Transverse colon (tissue), 4 donors: ENCODE measurements around the gene SLF2. TPM values are rescaled to one million over a fixed set of nuclear protein-coding genes. Genes with fewer than 3 reads are reported as not detected.
"Not testable (repeated sequence)": the region's sequence is repeated elsewhere in the genome, so short reads cannot be mapped to it uniquely, and the experiment has no call there.

Experiments
- DNase-seq: peaks from one replicate; pipeline ENCODE4 v3.0.0-alpha.2; 2019
- H3K27ac ChIP-seq, 4 donors: fragments of 200-600 bp; sonication (generic); 2 replicates each; pipeline ENCODE4 v1.5.1; 2016 to 2018; ENCODE audit warnings: inconsistent platforms in 4 of 4
- H3K27me3 ChIP-seq: fragments of 200-600 bp; sonication (generic); 2 replicates; pipeline ENCODE4 v1.5.1; 2017; ENCODE audit warnings: inconsistent platforms
- H3K36me3 ChIP-seq, 4 donors: fragments of 200-600 bp; sonication (generic); 2 replicates each; pipeline ENCODE4 v1.5.1; 2017 to 2019; ENCODE audit warnings: inconsistent platforms in 4 of 4
- H3K4me1 ChIP-seq, 4 donors: fragments of 200-600 bp; sonication (generic); 2 replicates each; pipeline ENCODE4 v1.5.1; 2017 to 2020; ENCODE audit warnings: inconsistent platforms in 4 of 4
- H3K4me3 ChIP-seq, 4 donors: fragments of 200-600 bp; sonication (generic); 1 replicate in 1 of 4; 2 replicates in 3 of 4; pipeline versions ENCODE4 v1.5.1 to v1.6.1; 2017 to 2019; ENCODE audit warnings: inconsistent platforms in 4 of 4
- H3K9me3 ChIP-seq, 2 donors: fragments of 200-600 bp; sonication (generic); 2 replicates each; pipeline ENCODE4 v1.5.1; 2017 to 2019; ENCODE audit warnings: inconsistent platforms in 2 of 2
- EP300 ChIP-seq: sonication (generic); formaldehyde crosslinking; IDR thresholded peaks from one replicate; pipeline ENCODE4 v1.6.1; 2017; ENCODE audit warnings: antibody characterized with exemption, low read depth
- POLR2A ChIP-seq: fragments of 450-650 bp; IDR thresholded peaks from one replicate; pipeline ENCODE4 v1.6.1; 2016; ENCODE audit warnings: antibody characterized with exemption, mild to moderate bottlenecking, moderate library complexity
- POLR2AphosphoS5 ChIP-seq, 3 donors: sonication (generic); formaldehyde crosslinking; IDR thresholded peaks; one replicate each; pipeline ENCODE4 v1.6.1; 2016; ENCODE audit warnings: antibody characterized with exemption in 3 of 3
- WGBS, 2 donors: methylation state at CpG; one replicate each; pipeline ENCODE4 v1.1.5; 2018; ENCODE audit warnings: low coverage in 1 of 2; 5-methylcytosine and 5-hydroxymethylcytosine counted together
- in situ Hi-C, 4 donors: fragments of 200-750 bp; cut with MboI; loops; one replicate each; pipeline versions ENCODE4 v1.15.0 to v1.15.1; 2017; ENCODE audit warnings: low sequenced_read_pairs in 3 of 4, low pct_ligation_motif_present in 1 of 4, low pct_unique_long_range_greater_than_20kb in 1 of 4
- intact Hi-C: fragments of 100-400 bp; cut with DNase I; formaldehyde crosslinking; loops from one replicate; pipeline ENCODE4 v1.15.1; 2023; ENCODE audit warnings: low total_unique reads
- total RNA-seq, 4 donors: library from RNA; depleted of rRNA; stranded (reverse); fragments of >200 nt; gene quantifications; one replicate each; pipeline ENCODE4 v1.1.0, GENCODE V29; 2016
- TF ChIP-seq, protein P1 (sequence below), 5 experiments: fragments of 200-600 bp in 3 of 5; fragments of 450-650 bp in 2 of 5; sonication (generic) in 3 of 5; IDR thresholded peaks; 1 replicate in 2 of 5; 2 replicates in 3 of 5; pipeline ENCODE4 v1.5.1; 2016 to 2017; ENCODE audit warnings: antibody characterized with exemption in 5 of 5, inconsistent platforms in 3 of 5, mild to moderate bottlenecking in 2 of 5, moderate library complexity in 1 of 5

SLF2 gene
- total RNA-seq, 4 donors from 2014 or later: 25.4 to 55.1 (median 33.1) TPM

DNA sequence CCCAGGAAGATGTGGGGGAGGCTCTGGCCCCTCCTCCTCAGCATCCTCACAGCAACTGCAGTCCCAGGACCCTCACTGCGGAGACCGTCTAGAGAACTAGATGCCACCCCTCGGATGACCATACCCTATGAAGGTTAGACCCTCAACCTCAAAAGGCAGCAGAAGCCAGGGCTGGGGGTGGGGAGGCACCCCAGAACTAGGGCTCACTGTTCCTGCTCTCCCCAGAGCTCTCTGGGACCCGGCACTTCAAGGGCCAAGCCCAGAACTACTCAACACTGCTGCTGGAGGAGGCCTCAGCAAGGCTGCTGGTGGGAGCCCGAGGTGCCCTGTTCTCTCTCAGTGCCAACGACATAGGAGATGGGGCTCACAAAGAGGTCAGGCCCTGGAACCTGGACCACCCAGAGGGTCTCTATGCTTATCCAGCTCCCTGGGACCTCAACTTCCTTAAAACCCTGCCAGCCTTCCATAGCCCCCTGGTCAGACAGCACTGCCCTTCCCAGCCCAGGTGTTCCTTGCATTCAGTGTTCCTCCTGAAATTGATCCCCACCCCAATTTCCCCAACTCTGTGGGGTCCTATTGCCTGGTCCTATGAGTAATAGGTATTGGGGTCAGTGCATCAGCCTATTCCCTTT, 60.3 kb downstream of the SLF2 start:
- no peak for DNase-seq
- in situ Hi-C loops (no loop called here), intact Hi-C loops (no loop called here)
- Histone ChIP-seq H3K27ac (peak overlapping the region in 1 of 4 donors; percentile 10), H3K4me1 (peaks cover 8 to 35% (median 20%) of the 10 kb centered on the region in 4 donors), H3K4me3 (no peak overlapping the region), H3K36me3 (no peaks in the 10 kb centered on the region), H3K9me3 (no peaks in the 10 kb centered on the region), H3K27me3 (no peaks in the 10 kb centered on the region)
- 91% methylated on average over 6 of the region's 6 CpGs; no CpG with 5 or more reads in 1 of the 2 donors for WGBS, 2 donors
- TF ChIP-seq POLR2AphosphoS5 (IDR thresholded peaks at IDR 0.05) (no peak), EP300 (no peak)
- TF ChIP-seq, protein P1, sequence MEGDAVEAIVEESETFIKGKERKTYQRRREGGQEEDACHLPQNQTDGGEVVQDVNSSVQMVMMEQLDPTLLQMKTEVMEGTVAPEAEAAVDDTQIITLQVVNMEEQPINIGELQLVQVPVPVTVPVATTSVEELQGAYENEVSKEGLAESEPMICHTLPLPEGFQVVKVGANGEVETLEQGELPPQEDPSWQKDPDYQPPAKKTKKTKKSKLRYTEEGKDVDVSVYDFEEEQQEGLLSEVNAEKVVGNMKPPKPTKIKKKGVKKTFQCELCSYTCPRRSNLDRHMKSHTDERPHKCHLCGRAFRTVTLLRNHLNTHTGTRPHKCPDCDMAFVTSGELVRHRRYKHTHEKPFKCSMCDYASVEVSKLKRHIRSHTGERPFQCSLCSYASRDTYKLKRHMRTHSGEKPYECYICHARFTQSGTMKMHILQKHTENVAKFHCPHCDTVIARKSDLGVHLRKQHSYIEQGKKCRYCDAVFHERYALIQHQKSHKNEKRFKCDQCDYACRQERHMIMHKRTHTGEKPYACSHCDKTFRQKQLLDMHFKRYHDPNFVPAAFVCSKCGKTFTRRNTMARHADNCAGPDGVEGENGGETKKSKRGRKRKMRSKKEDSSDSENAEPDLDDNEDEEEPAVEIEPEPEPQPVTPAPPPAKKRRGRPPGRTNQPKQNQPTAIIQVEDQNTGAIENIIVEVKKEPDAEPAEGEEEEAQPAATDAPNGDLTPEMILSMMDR (IDR thresholded peaks at IDR 0.05): no peak

DNA sequence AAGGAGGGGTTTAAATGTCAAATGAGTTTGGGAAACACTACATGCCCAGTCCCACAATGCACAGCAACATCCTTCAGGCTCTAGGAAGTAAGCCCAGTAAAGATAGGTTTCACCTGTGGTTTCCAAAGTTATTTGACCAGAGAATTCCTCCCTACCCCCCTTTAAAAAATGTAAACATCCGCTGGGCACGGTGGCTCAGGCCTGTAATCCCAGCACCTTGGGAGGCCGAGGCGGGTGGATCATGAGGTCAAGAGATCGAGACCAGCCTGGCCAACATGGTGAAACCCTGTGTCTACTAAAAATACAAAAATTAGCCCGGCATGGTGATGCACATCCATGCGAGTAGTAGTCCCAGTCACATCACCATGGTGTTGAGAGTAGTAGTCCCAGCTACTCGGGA, 62.6 kb downstream of the SLF2 start:
- H3K27ac ChIP-seq, H3K9me3 ChIP-seq, H3K36me3 ChIP-seq, H3K27me3 ChIP-seq, H3K4me3 ChIP-seq, DNase-seq, in situ Hi-C loops, intact Hi-C loops: not testable (repeated sequence)
- WGBS, 2 donors: 88% methylated on average over 8 of the region's 8 CpGs; no CpG with 5 or more reads in 1 of the 2 donors
- peaks cover 0 to 17% (median 10%) of the 10 kb centered on the region in 4 donors for H3K4me1 ChIP-seq

DNA sequence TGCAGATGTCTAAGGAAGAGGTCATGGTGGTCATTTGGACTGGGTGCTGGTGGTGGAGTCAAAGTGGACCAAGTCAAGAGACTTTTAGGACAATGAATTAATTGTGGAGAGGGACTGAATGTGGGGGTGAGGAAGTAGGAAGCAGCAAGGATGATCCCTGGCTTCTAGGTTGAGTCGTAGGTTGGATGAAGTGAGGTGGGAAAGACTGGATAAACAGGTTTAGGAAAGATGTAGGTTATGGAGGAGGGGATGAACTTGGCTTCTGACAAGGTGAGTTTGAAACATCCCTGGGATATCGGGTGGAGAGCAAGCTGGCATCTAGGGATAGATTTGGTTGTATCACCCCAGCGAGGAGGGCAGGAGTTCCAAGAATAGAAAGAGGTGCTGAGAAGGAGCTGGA, 64.1 kb downstream of the SLF2 start:
- 63 to 76% methylated on average over 3 of the region's 3 CpGs for WGBS, 2 donors
- H3K9me3 ChIP-seq: no peaks in the 10 kb centered on the region
- in situ Hi-C loops: no loop called here
- TF ChIP-seq POLR2A (no peak), POLR2AphosphoS5 (IDR thresholded peaks at IDR 0.05) (no peak), EP300 (no peak)
- TF ChIP-seq, protein P1 (IDR thresholded peaks at IDR 0.05): no peak
- H3K4me1 ChIP-seq: peaks cover 0 to 11% (median 7%) of the 10 kb centered on the region in 4 donors
- H3K4me3 ChIP-seq: no peak overlapping the region
- H3K27me3 ChIP-seq: no peaks in the 10 kb centered on the region
- no peak for DNase-seq
- intact Hi-C loops: no loop called here
- H3K36me3 ChIP-seq: peaks cover 0 to 8% (median 0%) of the 10 kb centered on the region in 4 donors
- no peak overlapping the region for H3K27ac ChIP-seq

DNA sequence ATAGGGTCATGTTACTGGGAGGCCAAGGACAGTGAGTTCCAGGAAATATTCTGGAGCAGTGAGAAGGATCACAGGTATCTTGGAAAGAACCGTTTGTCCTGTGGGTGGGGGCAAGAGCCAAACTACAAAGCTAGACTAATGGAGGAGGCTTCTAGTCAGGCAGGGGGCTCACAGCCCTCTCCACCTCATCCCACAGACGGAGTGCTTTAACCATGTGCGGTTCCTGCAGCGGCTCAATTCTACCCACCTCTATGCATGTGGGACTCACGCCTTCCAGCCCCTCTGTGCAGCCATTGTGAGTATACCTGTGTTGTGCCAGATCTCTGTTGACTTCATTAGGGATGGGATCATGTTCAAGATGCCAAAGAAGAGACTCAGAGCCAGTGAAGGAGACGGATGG, 64.7 kb downstream of the SLF2 start:
- in situ Hi-C loops: no loop called here
- TF ChIP-seq POLR2A (no peak), EP300 (no peak), POLR2AphosphoS5 (IDR thresholded peaks at IDR 0.05) (no peak)
- TF ChIP-seq, protein P1 (IDR thresholded peaks at IDR 0.05): no peak
- intact Hi-C loops: no loop called here
- no peak for DNase-seq
- H3K27me3 ChIP-seq: no peaks in the 10 kb centered on the region
- H3K4me1 ChIP-seq: peaks cover 0 to 6% (median 1%) of the 10 kb centered on the region in 4 donors
- WGBS, 2 donors: 80 to 100% methylated on average over 1 to 6 of the region's 6 CpGs
- H3K9me3 ChIP-seq: no peaks in the 10 kb centered on the region
- peaks cover 0 to 8% (median 0%) of the 10 kb centered on the region in 4 donors for H3K36me3 ChIP-seq
- no peak overlapping the region for H3K27ac ChIP-seq
- no peak overlapping the region for H3K4me3 ChIP-seq
